HEK293 (cell line): ENCODE results near the gene EIF4G1.

Experiments
- CTCF ChIA-PET: fragments of 350-600 bp; formaldehyde crosslinking; extraction: SDS; loops from one replicate; lab custom pipeline; 2021; ENCODE audit warnings: antibody characterized with exemption; lab: Yijun Ruan, JAX
- POLR2A ChIA-PET: fragments of 300-600 bp; formaldehyde crosslinking; extraction: SDS; loops from one replicate; lab custom pipeline; 2020; ENCODE audit warnings: antibody characterized with exemption, inconsistent platforms; lab: Yijun Ruan, JAX
- H3K27ac ChIP-seq: fragments of 200-500 bp; sonication (Bioruptor generic); 2 replicates; pipeline ENCODE4 v1.5.1; 2014; ENCODE audit warnings: low read depth, low read length, control low read depth, inconsistent platforms; ENCODE audit errors: extremely low read depth
- H3K36me3 ChIP-seq, 2 experiments: fragments of 200-500 bp in 1 of 2; sonication (Bioruptor generic) in 1 of 2; 1 replicate in 1 of 2; 2 replicates in 1 of 2; pipeline ENCODE4 v1.5.1; 2014 to 2017; ENCODE audit warnings: inconsistent platforms in 2 of 2, low read length in 2 of 2; ENCODE audit not compliant: control insufficient read depth in 2 of 2, insufficient read depth in 1 of 2
- H3K4me1 ChIP-seq: fragments of 200-500 bp; sonication (Bioruptor generic); 2 replicates; pipeline ENCODE4 v1.5.1; 2014; ENCODE audit warnings: mild to moderate bottlenecking, low read length, inconsistent platforms; ENCODE audit not compliant: control insufficient read depth, insufficient read depth
- H3K4me3 ChIP-seq: 2 replicates; pipeline ENCODE4 v1.5.1; 2011; ENCODE audit warnings: low read depth, mild to moderate bottlenecking, control low read depth, low read length, moderate library complexity
- H3K9me3 ChIP-seq: fragments of 200-500 bp; sonication (Bioruptor generic); 2 replicates; pipeline ENCODE4 v1.5.1; 2014; ENCODE audit warnings: low read depth, low read length, inconsistent platforms; ENCODE audit not compliant: control insufficient read depth, insufficient read depth
- GLI4 ChIP-seq: fragments of 450-650 bp; formaldehyde crosslinking; IDR thresholded peaks from 2 replicates; pipeline ENCODE4 v1.5.1; 2016; ENCODE audit warnings: missing biosample characterization, missing genetic modification characterization
- GLIS2 ChIP-seq: fragments of 450-650 bp; formaldehyde crosslinking; IDR thresholded peaks from 2 replicates; pipeline ENCODE4 v1.5.1; 2016; ENCODE audit warnings: missing biosample characterization, missing genetic modification characterization
- HOXD13 ChIP-seq: sonication (generic); formaldehyde crosslinking; IDR thresholded peaks from 2 replicates; pipeline ENCODE4 v1.8.0; 2022; ENCODE audit warnings: missing genetic modification reagents, borderline replicate concordance
- KLF1 ChIP-seq: fragments of 450-650 bp; formaldehyde crosslinking; IDR thresholded peaks from 2 replicates; pipeline ENCODE4 v1.5.1; 2016; ENCODE audit warnings: missing biosample characterization, missing genetic modification characterization
- KLF10 ChIP-seq: fragments of 450-650 bp; IDR thresholded peaks from 2 replicates; pipeline ENCODE4 v1.5.1; 2018; ENCODE audit warnings: missing biosample characterization, mild to moderate bottlenecking, missing genetic modification characterization
- RBAK ChIP-seq: fragments of 450-650 bp; formaldehyde crosslinking; IDR thresholded peaks from 2 replicates; pipeline ENCODE4 v1.5.1; 2016; ENCODE audit warnings: missing biosample characterization, missing genetic modification characterization
- REST ChIP-seq: fragments of 450-650 bp; formaldehyde crosslinking; IDR thresholded peaks from 2 replicates; pipeline ENCODE4 v1.5.1; 2016; ENCODE audit warnings: missing biosample characterization, missing genetic modification characterization
- SP2 ChIP-seq: fragments of 450-650 bp; formaldehyde crosslinking; IDR thresholded peaks from 2 replicates; pipeline ENCODE4 v1.5.1; 2016; ENCODE audit warnings: missing biosample characterization, missing genetic modification characterization
- ZNF10 ChIP-seq: fragments of 450-650 bp; formaldehyde crosslinking; IDR thresholded peaks from 2 replicates; pipeline ENCODE4 v1.5.1; 2017; ENCODE audit warnings: missing biosample characterization, missing genetic modification characterization
- ZNF138 ChIP-seq: fragments of 450-650 bp; formaldehyde crosslinking; IDR thresholded peaks from 2 replicates; pipeline ENCODE4 v1.5.1; 2016; ENCODE audit warnings: missing biosample characterization, missing genetic modification characterization, borderline replicate concordance
- ZNF302 ChIP-seq: fragments of 450-650 bp; formaldehyde crosslinking; IDR thresholded peaks from 2 replicates; pipeline ENCODE4 v1.5.1; 2016; ENCODE audit warnings: missing biosample characterization, missing genetic modification characterization, low read depth
- ZNF341 ChIP-seq: fragments of 450-650 bp; formaldehyde crosslinking; IDR thresholded peaks from 2 replicates; pipeline ENCODE4; 2016; ENCODE audit warnings: low read depth, missing biosample characterization, missing genetic modification characterization
- ZNF394 ChIP-seq: fragments of 450-650 bp; formaldehyde crosslinking; IDR thresholded peaks from 2 replicates; pipeline ENCODE4 v1.5.1; 2016; ENCODE audit warnings: missing biosample characterization, missing genetic modification characterization, mild to moderate bottlenecking, moderate library complexity, borderline replicate concordance
- ZNF398 ChIP-seq: fragments of 450-650 bp; formaldehyde crosslinking; IDR thresholded peaks from 2 replicates; pipeline ENCODE4 v1.5.1; 2017; ENCODE audit warnings: missing biosample characterization, missing genetic modification characterization
- ZNF423 ChIP-seq: fragments of 450-650 bp; formaldehyde crosslinking; IDR thresholded peaks from 2 replicates; pipeline ENCODE4 v1.5.1; 2016; ENCODE audit warnings: missing biosample characterization, missing genetic modification characterization
- ZNF513 ChIP-seq: fragments of 450-650 bp; IDR thresholded peaks from 2 replicates; pipeline ENCODE4 v1.5.1; 2018; ENCODE audit warnings: missing biosample characterization, missing genetic modification characterization
- ZNF548 ChIP-seq: fragments of 450-650 bp; formaldehyde crosslinking; IDR thresholded peaks from 2 replicates; pipeline ENCODE4 v1.5.1; 2016; ENCODE audit warnings: missing biosample characterization, missing genetic modification characterization
- ZNF585B ChIP-seq: fragments of 450-650 bp; formaldehyde crosslinking; IDR thresholded peaks from 2 replicates; pipeline ENCODE4 v1.5.1; 2016; ENCODE audit warnings: missing biosample characterization, missing genetic modification characterization
- ZNF600 ChIP-seq: fragments of 450-650 bp; formaldehyde crosslinking; IDR thresholded peaks from 2 replicates; pipeline ENCODE4 v1.5.1; 2016; ENCODE audit warnings: missing biosample characterization, missing genetic modification characterization
- ZNF621 ChIP-seq: fragments of 450-650 bp; formaldehyde crosslinking; IDR thresholded peaks from 2 replicates; pipeline ENCODE4 v1.5.1; 2017; ENCODE audit warnings: missing biosample characterization, missing genetic modification characterization
- ZNF660 ChIP-seq: fragments of 450-650 bp; IDR thresholded peaks from 2 replicates; pipeline ENCODE4 v1.5.1; 2018; ENCODE audit warnings: missing biosample characterization, mild to moderate bottlenecking, missing genetic modification characterization
- ZNF670 ChIP-seq: fragments of 450-650 bp; formaldehyde crosslinking; IDR thresholded peaks from 2 replicates; pipeline ENCODE4 v1.5.1; 2016; ENCODE audit warnings: missing biosample characterization, missing genetic modification characterization, low read depth
- ZNF76 ChIP-seq: fragments of 450-650 bp; formaldehyde crosslinking; IDR thresholded peaks from 2 replicates; pipeline ENCODE4; 2016; ENCODE audit warnings: low read depth, missing biosample characterization, missing genetic modification characterization, borderline replicate concordance
- ZXDB ChIP-seq: fragments of 450-650 bp; formaldehyde crosslinking; IDR thresholded peaks from 2 replicates; pipeline ENCODE4 v1.5.1; 2016; ENCODE audit warnings: missing biosample characterization, missing genetic modification characterization
- TF ChIP-seq, protein P1 (sequence below): IDR thresholded peaks from 2 replicates; pipeline ENCODE4 v1.6.1; 2011; ENCODE audit warnings: mild to moderate bottlenecking, low read depth, low read length, borderline replicate concordance

Gene EIF4G1

GRCh38 chr3:184320104-184320445, 5.7 kb downstream of the EIF4G1 start (continued):
- TF ChIP-seq, protein P1, sequence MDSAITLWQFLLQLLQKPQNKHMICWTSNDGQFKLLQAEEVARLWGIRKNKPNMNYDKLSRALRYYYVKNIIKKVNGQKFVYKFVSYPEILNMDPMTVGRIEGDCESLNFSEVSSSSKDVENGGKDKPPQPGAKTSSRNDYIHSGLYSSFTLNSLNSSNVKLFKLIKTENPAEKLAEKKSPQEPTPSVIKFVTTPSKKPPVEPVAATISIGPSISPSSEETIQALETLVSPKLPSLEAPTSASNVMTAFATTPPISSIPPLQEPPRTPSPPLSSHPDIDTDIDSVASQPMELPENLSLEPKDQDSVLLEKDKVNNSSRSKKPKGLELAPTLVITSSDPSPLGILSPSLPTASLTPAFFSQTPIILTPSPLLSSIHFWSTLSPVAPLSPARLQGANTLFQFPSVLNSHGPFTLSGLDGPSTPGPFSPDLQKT = no peak
- TF ChIP-seq GLIS2 (tag by site-specific recombination) (0 out of 2 replicates have a peak, but pooled peaks have one; percentile 38), ZNF513 (tag by site-specific recombination) (no peak), ZNF660 (0 out of 2 replicates have a peak, but pooled peaks have one; percentile 24), GLI4 (tag by site-specific recombination) (no peak), ZNF585B (tag by site-specific recombination) (no peak), ZNF398 (tag by site-specific recombination) (peak; percentile 39; the same call in 1 of the 2 replicates), ZXDB (no peak), ZNF76 (tag by site-specific recombination) (no peak), HOXD13 (no peak), KLF10 (tag by site-specific recombination) (no peak), RBAK (no peak), ZNF341 (tag by site-specific recombination) (no peak), ZNF10 (tag by site-specific recombination) (no peak), ZNF621 (tag by site-specific recombination) (no peak), SP2 (tag by site-specific recombination) (no peak), ZNF548 (no peak), ZNF600 (no peak), REST (no peak), KLF1 (tag by site-specific recombination) (0 out of 2 replicates have a peak, but pooled peaks have one; percentile 20), ZNF302 (no peak), ZNF423 (no peak), ZNF138 (no peak)
- TF ChIP-seq, all 188 proteins: peak for 6

- H3K27ac ChIP-seq = no peak overlapping the region
- peaks cover 33 to 99% of the 10 kb centered on the region in 2 experiments for H3K36me3 ChIP-seq
- no peak overlapping the region for H3K4me3 ChIP-seq
- no peaks in the 10 kb centered on the region for H3K9me3 ChIP-seq
- POLR2A ChIA-PET = no interaction called here
- CTCF ChIA-PET = interaction anchor here (0.6 kb wide), 1 partner anchor 12 kb away, joined by 3 read pairs; no protein-coding TSS in a partner anchor
- peaks cover 4% of the 10 kb centered on the region; the same call in 1 of the 2 replicates for H3K4me1 ChIP-seq
- no peak for TF ChIP-seq ZNF670 (tag by site-specific recombination)
- peak; percentile 91 for TF ChIP-seq ZNF394
Observed at GRCh38 chr3:184321666-184322065, 7.3 kb downstream of the EIF4G1 start.
